ENCODE measurements around the gene PTPRN2. TPM values are rescaled to one million over a fixed set of nuclear protein-coding genes. Genes with fewer than 3 reads are reported as not detected.

The PTPRN2 gene
- total and polyA plus RNA-seq, 4 experiments from 2014 or later: 1.7 to 2.6 (median 1.9) TPM

- no peaks in the 10 kb centered on the region for H3K27me3 Mint-ChIP-seq
- H3K4me3 Mint-ChIP-seq: no peak overlapping the region
- no peaks in the 10 kb centered on the region for H3K4me1 Mint-ChIP-seq
- Histone ChIP-seq H3K27ac (ENCODE audit: low read depth, low read length) (no peak overlapping the region), H3K9me3 (ENCODE audit: control insufficient read depth in 1 of 2, low read length in 2 of 2) (no peaks in the 10 kb centered on the region), H3K36me3 (ENCODE audit: insufficient read depth, low read length) (no peaks in the 10 kb centered on the region), H3K4me3 (ENCODE audit: low read length in 2 of 2) (no peak overlapping the region), H3K4me1 (ENCODE audit: insufficient read depth, low read length) (no peaks in the 10 kb centered on the region), H3K27me3 (ENCODE audit: insufficient read depth, low read length) (no peaks in the 10 kb centered on the region)
- DNase-seq: no peak
- no peaks in the 10 kb centered on the region for H3K36me3 Mint-ChIP-seq
- H3K9me3 Mint-ChIP-seq: peaks cover 0 to under 1% (median 0%) of the 10 kb centered on the region in 8 donors
- no peak overlapping the region for H3K27ac Mint-ChIP-seq
- intact Hi-C loops (cut with micrococcal nuclease): no loop called here
- ChIA-PET CTCF (ENCODE audit: partially characterized antibody) (no interaction called here), POLR2A (ENCODE audit: partially characterized antibody) (no interaction called here)
These were observed 221.3 kb downstream of the PTPRN2 start for GRCh38 chr7:158366346-158366745.

DNA sequence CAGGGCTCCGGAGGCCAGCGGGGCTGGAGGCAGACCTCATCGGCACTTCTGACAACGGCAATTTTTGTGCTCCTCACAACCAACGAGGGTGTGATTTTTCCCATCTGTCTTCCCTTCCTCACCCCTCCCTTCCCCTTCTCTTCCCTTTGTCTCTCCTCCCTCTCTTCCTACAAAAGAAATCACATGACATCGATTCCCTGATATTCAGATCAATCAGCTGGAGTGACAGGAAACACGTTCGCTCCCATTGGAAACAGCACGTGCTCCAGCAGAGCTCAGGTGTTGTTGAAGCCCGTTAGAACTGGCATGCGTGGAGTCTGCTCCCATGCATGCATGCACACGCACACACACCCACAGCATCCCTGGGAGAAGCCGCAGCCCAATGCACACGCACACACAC, 222.4 kb downstream of the PTPRN2 start:
- H3K9me3 ChIP-seq (ENCODE audit: control insufficient read depth in 1 of 2, low read length in 2 of 2): no peaks in the 10 kb centered on the region
- CTCF ChIA-PET (ENCODE audit: partially characterized antibody): no interaction called here
- Mint-ChIP-seq H3K27me3 (no peaks in the 10 kb centered on the region), H3K36me3 (no peaks in the 10 kb centered on the region), H3K27ac (no peak overlapping the region), H3K4me1 (no peaks in the 10 kb centered on the region), H3K4me3 (no peak overlapping the region), H3K9me3 (peaks cover 0 to 2% (median 0%) of the 10 kb centered on the region in 8 donors)
- H3K27ac ChIP-seq (ENCODE audit: low read depth, low read length): no peak overlapping the region
- H3K36me3 ChIP-seq (ENCODE audit: insufficient read depth, low read length): no peaks in the 10 kb centered on the region
- H3K27me3 ChIP-seq (ENCODE audit: insufficient read depth, low read length): no peaks in the 10 kb centered on the region
- intact Hi-C loops (cut with micrococcal nuclease): no loop called here
- POLR2A ChIA-PET (ENCODE audit: partially characterized antibody): no interaction called here
- no peaks in the 10 kb centered on the region for H3K4me1 ChIP-seq (ENCODE audit: insufficient read depth, low read length)
- H3K4me3 ChIP-seq (ENCODE audit: low read length in 2 of 2): no peak overlapping the region
- DNase-seq: no peak

GRCh38 chr7:158364451-158364850, 223.2 kb downstream of the PTPRN2 start:
- Mint-ChIP-seq H3K27me3 (no peaks in the 10 kb centered on the region), H3K4me1 (no peaks in the 10 kb centered on the region), H3K9me3 (peaks cover 0 to 2% (median 0%) of the 10 kb centered on the region in 8 donors), H3K36me3 (no peaks in the 10 kb centered on the region), H3K4me3 (no peak overlapping the region), H3K27ac (peak overlapping the region in 1 of 7 donors; percentile 70)
- H3K9me3 ChIP-seq (ENCODE audit: control insufficient read depth in 1 of 2, low read length in 2 of 2): no peaks in the 10 kb centered on the region
- H3K4me1 ChIP-seq (ENCODE audit: insufficient read depth, low read length): no peaks in the 10 kb centered on the region
- H3K27ac ChIP-seq (ENCODE audit: low read depth, low read length): no peak overlapping the region
- no peaks in the 10 kb centered on the region for H3K36me3 ChIP-seq (ENCODE audit: insufficient read depth, low read length)
- no peak overlapping the region for H3K4me3 ChIP-seq (ENCODE audit: low read length in 2 of 2)
- POLR2A ChIA-PET (ENCODE audit: partially characterized antibody): no interaction called here
- CTCF ChIA-PET (ENCODE audit: partially characterized antibody): no interaction called here
- DNase-seq: no peak
- intact Hi-C loops (cut with micrococcal nuclease): no loop called here
- H3K27me3 ChIP-seq (ENCODE audit: insufficient read depth, low read length): no peaks in the 10 kb centered on the region

DNA sequence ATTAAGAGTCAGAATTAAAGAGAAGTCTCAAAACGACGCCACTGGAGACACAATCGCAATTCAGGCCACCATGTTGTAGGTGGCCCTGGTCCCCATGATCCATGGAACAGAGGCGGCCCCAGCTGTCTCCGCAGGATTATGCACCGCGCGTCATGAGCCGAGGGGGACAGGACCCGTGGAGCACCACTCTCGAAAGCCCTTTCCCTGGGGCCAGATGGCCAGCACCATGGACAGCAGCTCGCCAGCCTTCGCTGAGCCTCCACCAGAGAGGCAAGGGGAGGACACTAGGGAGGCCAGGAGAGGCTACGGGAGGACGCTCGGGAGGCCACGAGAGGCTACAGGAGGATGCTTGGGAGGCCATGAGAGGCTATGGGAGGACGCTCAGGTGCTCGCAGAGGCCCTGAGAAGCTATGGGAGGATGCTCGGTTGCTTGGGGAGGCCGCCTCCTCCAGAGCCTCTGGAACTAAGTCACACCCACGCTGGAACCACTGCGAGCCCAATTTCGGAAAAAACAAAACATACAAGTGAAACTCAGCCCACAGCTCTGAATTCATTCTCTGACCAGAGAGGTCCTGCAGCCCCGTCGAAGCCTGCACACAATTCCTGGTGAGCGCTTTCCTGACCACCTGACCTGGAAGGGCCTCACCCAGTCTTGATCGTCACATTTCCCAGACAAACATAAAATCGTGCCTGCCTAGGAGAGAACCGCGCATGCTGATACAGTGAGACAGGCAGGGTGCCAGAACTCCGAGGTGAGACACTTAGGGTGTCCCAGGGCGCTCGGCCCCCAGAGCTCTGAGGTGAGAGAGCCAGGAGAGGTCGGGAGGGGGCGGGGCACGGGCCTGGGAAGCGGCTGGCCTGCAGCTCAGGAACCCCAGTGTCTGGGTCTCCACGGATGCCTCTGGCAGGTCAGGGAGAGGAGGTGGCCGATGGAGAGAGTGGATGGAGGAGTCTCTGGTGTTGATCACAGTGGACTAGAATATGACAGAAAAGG, 224.4 kb downstream of the PTPRN2 start:
- no peaks in the 10 kb centered on the region for H3K36me3 ChIP-seq (ENCODE audit: insufficient read depth, low read length)
- no peak overlapping the region for H3K27ac ChIP-seq (ENCODE audit: low read depth, low read length)
- H3K4me1 Mint-ChIP-seq: no peaks in the 10 kb centered on the region
- H3K27ac Mint-ChIP-seq: no peak overlapping the region
- no peaks in the 10 kb centered on the region for H3K27me3 ChIP-seq (ENCODE audit: insufficient read depth, low read length)
- no peaks in the 10 kb centered on the region for H3K36me3 Mint-ChIP-seq
- ChIA-PET CTCF (ENCODE audit: partially characterized antibody) (no interaction called here), POLR2A (ENCODE audit: partially characterized antibody) (no interaction called here)
- H3K27me3 Mint-ChIP-seq: no peaks in the 10 kb centered on the region
- H3K9me3 Mint-ChIP-seq: peaks cover 0 to 2% (median 0%) of the 10 kb centered on the region in 8 donors
- intact Hi-C loops (cut with micrococcal nuclease): no loop called here
- no peak overlapping the region for H3K4me3 Mint-ChIP-seq
- no peaks in the 10 kb centered on the region for H3K9me3 ChIP-seq (ENCODE audit: control insufficient read depth in 1 of 2, low read length in 2 of 2)
- H3K4me3 ChIP-seq (ENCODE audit: low read length in 2 of 2): no peak overlapping the region
- DNase-seq: no peak
- H3K4me1 ChIP-seq (ENCODE audit: insufficient read depth, low read length): no peaks in the 10 kb centered on the region

DNA sequence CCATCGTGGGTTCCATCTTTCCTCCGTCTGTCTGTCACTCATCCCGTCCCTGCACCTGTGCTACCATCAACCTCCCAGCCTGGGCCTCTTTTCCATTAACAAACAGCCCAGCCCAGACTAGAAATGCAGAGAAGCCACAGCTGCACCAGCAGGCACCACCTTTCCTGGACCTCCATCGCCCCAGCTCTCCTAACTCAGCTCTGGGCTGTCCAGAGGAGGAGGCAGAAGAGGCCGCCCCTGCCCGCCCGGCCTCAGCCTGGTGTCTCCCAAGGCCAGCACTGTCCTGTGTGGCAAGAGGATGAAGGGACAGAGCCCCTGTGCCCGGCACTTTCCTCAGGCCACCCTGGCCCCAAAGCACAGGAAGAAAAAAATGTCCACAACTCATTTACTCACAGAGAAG, 225.6 kb downstream of the PTPRN2 start:
- ChIA-PET POLR2A (ENCODE audit: partially characterized antibody) (no interaction called here), CTCF (ENCODE audit: partially characterized antibody) (no interaction called here)
- no peaks in the 10 kb centered on the region for H3K36me3 Mint-ChIP-seq
- H3K27me3 Mint-ChIP-seq: no peaks in the 10 kb centered on the region
- no peak for DNase-seq
- no peaks in the 10 kb centered on the region for H3K9me3 ChIP-seq (ENCODE audit: control insufficient read depth in 1 of 2, low read length in 2 of 2)
- H3K9me3 Mint-ChIP-seq: peaks cover 0 to 2% (median 0%) of the 10 kb centered on the region in 8 donors
- no peak overlapping the region for H3K27ac Mint-ChIP-seq
- H3K27me3 ChIP-seq (ENCODE audit: insufficient read depth, low read length): no peaks in the 10 kb centered on the region
- H3K27ac ChIP-seq (ENCODE audit: low read depth, low read length): no peak overlapping the region
- no peaks in the 10 kb centered on the region for H3K4me1 Mint-ChIP-seq
- no peak overlapping the region for H3K4me3 ChIP-seq (ENCODE audit: low read length in 2 of 2)
- no peak overlapping the region for H3K4me3 Mint-ChIP-seq
- no peaks in the 10 kb centered on the region for H3K4me1 ChIP-seq (ENCODE audit: insufficient read depth, low read length)
- H3K36me3 ChIP-seq (ENCODE audit: insufficient read depth, low read length): no peaks in the 10 kb centered on the region
- intact Hi-C loops (cut with micrococcal nuclease): no loop called here

GRCh38 chr7:158361326-158361946, 226.2 kb downstream of the PTPRN2 start:
- peaks cover 0 to 4% (median 0%) of the 10 kb centered on the region in 8 donors for H3K9me3 Mint-ChIP-seq
- peak overlapping the region in 1 of 7 donors; percentile 68 for H3K27ac Mint-ChIP-seq
- H3K4me1 Mint-ChIP-seq: no peaks in the 10 kb centered on the region
- intact Hi-C loops (cut with micrococcal nuclease): no loop called here
- peaks cover 0 to 1% of the 10 kb centered on the region in 2 donors for H3K27me3 Mint-ChIP-seq
- ChIA-PET CTCF (ENCODE audit: partially characterized antibody) (no interaction called here), POLR2A (ENCODE audit: partially characterized antibody) (no interaction called here)
- H3K9me3 ChIP-seq (ENCODE audit: control insufficient read depth in 1 of 2, low read length in 2 of 2): no peaks in the 10 kb centered on the region
- no peak overlapping the region for H3K4me3 Mint-ChIP-seq
- no peak overlapping the region for H3K27ac ChIP-seq (ENCODE audit: low read depth, low read length)
- H3K36me3 Mint-ChIP-seq: no peaks in the 10 kb centered on the region
- DNase-seq: no peak
- H3K4me3 ChIP-seq (ENCODE audit: low read length in 2 of 2): no peak overlapping the region
- H3K36me3 ChIP-seq (ENCODE audit: insufficient read depth, low read length): no peaks in the 10 kb centered on the region
- H3K27me3 ChIP-seq (ENCODE audit: insufficient read depth, low read length): no peaks in the 10 kb centered on the region
- H3K4me1 ChIP-seq (ENCODE audit: insufficient read depth, low read length): no peaks in the 10 kb centered on the region

DNA sequence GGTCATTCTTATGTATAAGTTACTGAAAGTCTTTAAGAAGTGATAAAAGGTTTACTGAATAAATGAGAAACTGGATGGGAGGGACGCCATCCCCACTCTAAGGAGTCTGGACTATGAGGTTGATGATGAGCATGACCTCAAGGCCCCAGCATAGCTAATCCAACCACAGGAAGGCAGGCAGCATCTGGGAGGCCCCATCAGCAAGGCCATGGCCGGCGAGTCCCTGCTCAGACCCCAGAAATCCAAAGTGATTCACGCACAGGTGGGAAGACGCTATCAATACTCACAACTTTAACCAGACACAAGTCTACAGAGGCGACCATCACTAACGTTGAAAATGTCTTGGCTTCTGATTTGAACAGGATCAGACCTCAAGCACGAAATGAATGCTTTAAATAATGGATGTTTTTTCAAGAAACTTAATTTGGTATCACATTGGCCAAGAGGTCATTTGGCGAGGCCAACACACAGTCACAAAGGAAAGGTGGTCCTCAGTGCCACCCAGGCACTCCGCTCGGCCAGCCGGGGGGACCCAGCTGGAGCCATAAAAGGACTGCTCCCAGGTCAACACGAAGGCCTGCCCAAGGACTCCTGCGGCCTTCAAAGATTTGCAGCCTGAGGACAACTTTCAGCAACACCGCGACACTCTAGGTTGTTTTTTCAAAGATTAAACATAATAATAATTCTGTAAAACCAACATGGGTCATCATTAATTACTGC, 228.5 kb downstream of the PTPRN2 start:
- Histone ChIP-seq H3K4me3 (ENCODE audit: low read length in 2 of 2) (no peak overlapping the region), H3K27ac (ENCODE audit: low read depth, low read length) (no peak overlapping the region), H3K27me3 (ENCODE audit: insufficient read depth, low read length) (no peaks in the 10 kb centered on the region), H3K36me3 (ENCODE audit: insufficient read depth, low read length) (no peaks in the 10 kb centered on the region), H3K4me1 (ENCODE audit: insufficient read depth, low read length) (no peaks in the 10 kb centered on the region), H3K9me3 (ENCODE audit: control insufficient read depth in 1 of 2, low read length in 2 of 2) (no peaks in the 10 kb centered on the region)
- POLR2A ChIA-PET (ENCODE audit: partially characterized antibody): no interaction called here
- no peaks in the 10 kb centered on the region for H3K36me3 Mint-ChIP-seq
- CTCF ChIA-PET (ENCODE audit: partially characterized antibody): no interaction called here
- H3K4me1 Mint-ChIP-seq: no peaks in the 10 kb centered on the region
- peaks cover 4 to 6% of the 10 kb centered on the region in 2 donors for H3K27me3 Mint-ChIP-seq
- no peak overlapping the region for H3K27ac Mint-ChIP-seq
- DNase-seq: no peak
- no peak overlapping the region for H3K4me3 Mint-ChIP-seq
- intact Hi-C loops (cut with micrococcal nuclease): no loop called here
- H3K9me3 Mint-ChIP-seq: peaks cover 0 to 21% (median 14%) of the 10 kb centered on the region in 8 donors

Measured in CD4-positive, alpha-beta memory T cell (primary cell).